ENCODE results near the gene TEX12.
"Not testable (repeated sequence)": the region's sequence is repeated elsewhere in the genome, so short reads cannot be mapped to it uniquely, and the experiment has no call there.

TEX12 gene

GRCh38 chr11:112165049-112165448, 2.1 kb upstream of the TEX12 start:
- no peak for DNase-seq

GRCh38 chr11:112166562-112166961, 610 bp upstream of the TEX12 start:
- no peak for DNase-seq

- DNase-seq, result no peak
Measured at GRCh38 chr11:112172362-112172994, 5.3 kb downstream of the TEX12 start.

- no peak for DNase-seq
Measured at GRCh38 chr11:112173152-112173551, 6.0 kb downstream of the TEX12 start.

GRCh38 chr11:112174789-112175598, 7.8 kb downstream of the TEX12 start, which contains the start of gene BCO2:
BCO2 (plus strand) TSS chr11:112175512; CDS start chr11:112175602, 90 bp downstream.
- DNase-seq, result peak; percentile 82

- DNase-seq, result no peak
Measured at GRCh38 chr11:112175599-112175952, 8.4 kb downstream of the TEX12 start.

- DNase-seq, result no peak
Measured at GRCh38 chr11:112176077-112176476, 8.9 kb downstream of the TEX12 start.

GRCh38 chr11:112177589-112177988, 10.4 kb downstream of the TEX12 start:
- DNase-seq, result no peak

GRCh38 chr11:112178428-112178827, 11.3 kb downstream of the TEX12 start:
- DNase-seq, result no peak

GRCh38 chr11:112178936-112179335, 11.8 kb downstream of the TEX12 start:
- DNase-seq, result no peak

- DNase-seq, result no peak
Measured at GRCh38 chr11:112179601-112180000, 12.4 kb downstream of the TEX12 start.

- no peak for DNase-seq
Measured at GRCh38 chr11:112182867-112183266, 15.7 kb downstream of the TEX12 start.

- no peak for DNase-seq
Measured at GRCh38 chr11:112185883-112186282, 18.7 kb downstream of the TEX12 start.

- no peak for DNase-seq
Measured at GRCh38 chr11:112186304-112186703, 19.1 kb downstream of the TEX12 start.

- not testable (repeated sequence) for DNase-seq
Measured at GRCh38 chr11:112195113-112195512, 27.9 kb downstream of the TEX12 start.

GRCh38 chr11:112195951-112196351, 28.8 kb downstream of the TEX12 start:
- DNase-seq, result no peak

- no peak for DNase-seq
Measured at GRCh38 chr11:112196519-112197087, 29.4 kb downstream of the TEX12 start.

- DNase-seq, result not testable (repeated sequence)
Measured at GRCh38 chr11:112199101-112199500, 31.9 kb downstream of the TEX12 start.

- DNase-seq, result no peak
Measured at GRCh38 chr11:112200252-112200651, 33.1 kb downstream of the TEX12 start.

GRCh38 chr11:112206071-112206470, 38.9 kb downstream of the TEX12 start:
- no peak for DNase-seq

- no peak for DNase-seq
Measured at GRCh38 chr11:112210890-112211289, 43.7 kb downstream of the TEX12 start.

- no peak for DNase-seq
Measured at GRCh38 chr11:112211536-112211935, 44.4 kb downstream of the TEX12 start.

GRCh38 chr11:112212290-112212689, 45.1 kb downstream of the TEX12 start:
- no peak for DNase-seq

GRCh38 chr11:112212710-112213109, 45.5 kb downstream of the TEX12 start:
- DNase-seq, result no peak
